ENCODE results near the gene PHF13.
A peak's percentile ranks its signal among the peaks of the same experiment; 100 is the strongest.
"Not testable (repeated sequence)": the region's sequence is repeated elsewhere in the genome, so short reads cannot be mapped to it uniquely, and the experiment has no call there.

The PHF13 gene

GRCh38 chr1:6587261-6588005 lies 26.1 kb upstream of the PHF13 start:
- DNase-seq (ENCODE audit: low read depth) = no peak

GRCh38 chr1:6588128-6588892 lies 25.2 kb upstream of the PHF13 start:
- no peak for DNase-seq (ENCODE audit: low read depth)

GRCh38 chr1:6588893-6589520 lies 24.5 kb upstream of the PHF13 start:
- no peak for DNase-seq (ENCODE audit: low read depth)

- no peak for DNase-seq (ENCODE audit: low read depth)
Observed at GRCh38 chr1:6590046-6590445, 23.5 kb upstream of the PHF13 start.

- DNase-seq (ENCODE audit: low read depth) = no peak
Observed at GRCh38 chr1:6591222-6591621, 22.3 kb upstream of the PHF13 start.

GRCh38 chr1:6591644-6592043 lies 21.9 kb upstream of the PHF13 start:
- no peak for DNase-seq (ENCODE audit: low read depth)

GRCh38 chr1:6592441-6592840 lies 21.1 kb upstream of the PHF13 start:
- no peak for DNase-seq (ENCODE audit: low read depth)

- DNase-seq (ENCODE audit: low read depth) = no peak
Observed at GRCh38 chr1:6592865-6593593, 20.5 kb upstream of the PHF13 start.

GRCh38 chr1:6593810-6594209 lies 19.7 kb upstream of the PHF13 start:
- DNase-seq (ENCODE audit: low read depth) = no peak

GRCh38 chr1:6594977-6595740 lies 18.4 kb upstream of the PHF13 start:
- no peak for DNase-seq (ENCODE audit: low read depth)

- DNase-seq (ENCODE audit: low read depth) = no peak
Observed at GRCh38 chr1:6596351-6596750, 17.2 kb upstream of the PHF13 start.

GRCh38 chr1:6596886-6597776 lies 16.4 kb upstream of the PHF13 start:
- no peak for DNase-seq (ENCODE audit: low read depth)

- DNase-seq (ENCODE audit: low read depth) = no peak
Observed at GRCh38 chr1:6597777-6598131, 15.8 kb upstream of the PHF13 start.

- DNase-seq (ENCODE audit: low read depth) = no peak
Observed at GRCh38 chr1:6599141-6599975, 14.2 kb upstream of the PHF13 start.

- not testable (repeated sequence) for DNase-seq (ENCODE audit: low read depth)
Observed at GRCh38 chr1:6599991-6600390, 13.5 kb upstream of the PHF13 start.

GRCh38 chr1:6600410-6601048 lies 13.0 kb upstream of the PHF13 start:
- DNase-seq (ENCODE audit: low read depth) = no peak

GRCh38 chr1:6601049-6601922 lies 12.2 kb upstream of the PHF13 start:
- peak; percentile 91 for DNase-seq (ENCODE audit: low read depth)

All from fibroblast of the conjunctiva (primary cell).